ENCODE results near the gene SHISA6. TPM values are rescaled to one million over a fixed set of nuclear protein-coding genes. Genes with fewer than 3 reads are reported as not detected.
A peak's percentile ranks its signal among the peaks of the same experiment; 100 is the strongest.

SHISA6 gene
- total RNA-seq, 1 experiment from 2014 or later: 2.9 TPM

- Histone ChIP-seq H2AFZ (ENCODE audit: low read length) (no peak overlapping the region), H3K4ac (ENCODE audit: low read depth, low read length) (no peak overlapping the region), H3K18ac (ENCODE audit: insufficient read length, low read depth, low read length) (no peak overlapping the region), H3K79me2 (ENCODE audit: insufficient read depth, low read length) (no peaks in the 10 kb centered on the region), H2BK15ac (ENCODE audit: low read depth, low read length) (no peak overlapping the region), H4K8ac (replicated peaks; ENCODE audit: insufficient read length, low read depth, low read length) (no peak overlapping the region), H2BK5ac (ENCODE audit: insufficient read length, low read length) (no peak overlapping the region), H2AK5ac (ENCODE audit: insufficient read length, low read length) (no peak overlapping the region), H4K20me1 (ENCODE audit: control insufficient read depth, insufficient read depth, insufficient read length) (no peaks in the 10 kb centered on the region), H2BK20ac (ENCODE audit: low read depth, low read length, poor library complexity, severe bottlenecking) (no peak overlapping the region), H3K4me2 (ENCODE audit: insufficient read depth, insufficient read length, low read length) (no peak overlapping the region), H3K9ac (ENCODE audit: extremely low read depth, insufficient read length, low read length) (no peak overlapping the region), H3K14ac (ENCODE audit: insufficient read depth, low read length) (no peak overlapping the region), H3T11ph (ENCODE audit: low read length) (no peak overlapping the region), H2BK120ac (ENCODE audit: low read depth, low read length, poor library complexity, severe bottlenecking) (no peak overlapping the region), H3K79me1 (ENCODE audit: insufficient read depth, low read depth, low read length, poor library complexity, severe bottlenecking) (no peaks in the 10 kb centered on the region), H3K23me2 (ENCODE audit: insufficient read length, low read depth, low read length, poor library complexity, severe bottlenecking) (no peaks in the 10 kb centered on the region), H3K27me3 (ENCODE audit: insufficient read depth, low read length) (no peaks in the 10 kb centered on the region), H3K27ac (ENCODE audit: insufficient read length, low read depth, low read length) (no peak overlapping the region), H3K56ac (ENCODE audit: insufficient read length, low read depth, low read length) (no peak overlapping the region), H2BK12ac (ENCODE audit: insufficient read length, low read depth, low read length) (no peak overlapping the region), H3K9me3 (ENCODE audit: control insufficient read depth, low read depth, low read length) (no peaks in the 10 kb centered on the region), H3K4me1 (ENCODE audit: insufficient read depth, low read length) (peaks cover 5% of the 10 kb centered on the region; the same call in 1 of the 2 replicates), H4K5ac (ENCODE audit: insufficient read length, low read depth, low read length) (no peak overlapping the region), H3K23ac (ENCODE audit: insufficient read length, low read depth, low read length) (no peak overlapping the region), H4K91ac (ENCODE audit: insufficient read length, low read depth, low read length) (no peak overlapping the region)
- no peak for TF ChIP-seq CTCF (conservative IDR thresholded peaks at IDR 0.05)
- peak; percentile 14 for DNase-seq
- H3K4me1 Mint-ChIP-seq: peaks cover 14 to 17% of the 10 kb centered on the region in 2 experiments
- H3K27me3 Mint-ChIP-seq (ENCODE audit: low read depth): no peaks in the 10 kb centered on the region; the same call in 1 of the 2 replicates
- H3K36me3 Mint-ChIP-seq (ENCODE audit: insufficient read depth in 1 of 3, low read depth in 3 of 3): peaks cover 0 to 7% (median 4%) of the 10 kb centered on the region in 3 experiments; a peak in 3 of 7 replicates
- H3K27ac Mint-ChIP-seq: no peak overlapping the region
- no CpG with 5 or more reads among the region's 5 CpGs for WGBS (ENCODE audit: extremely low coverage, insufficient read length, low lambda C conversion rate)
- H3K4me3 Mint-ChIP-seq: no peak overlapping the region
- H3K9me3 Mint-ChIP-seq: peaks cover 3 to 6% of the 10 kb centered on the region in 2 experiments; a peak in 3 of 5 replicates
Observed at GRCh38 chr17:11285946-11286345, 44.9 kb downstream of the SHISA6 start.
